Brain microvascular endothelial cell (primary cell): ENCODE results near the gene PPME1.
A peak's percentile ranks its signal among the peaks of the same experiment; 100 is the strongest.

Experiments
- DNase-seq: peaks from one replicate; pipeline ENCODE4 v3.0.0-alpha.2; 2020
- H3K27ac ChIP-seq: fragments of 250-450 bp; sonication (Bioruptor Pico); 2 replicates; pipeline ENCODE4 v1.5.1; 2020; ENCODE audit warnings: mild to moderate bottlenecking, moderate library complexity
- H3K27me3 ChIP-seq: fragments of 250-450 bp; sonication (Bioruptor Pico); replicated peaks from 2 replicates; pipeline ENCODE4 v1.5.1; 2020; ENCODE audit warnings: mild to moderate bottlenecking
- H3K36me3 ChIP-seq: fragments of 250-450 bp; sonication (Bioruptor Pico); replicated peaks from 2 replicates; pipeline ENCODE4 v1.5.1; 2020; ENCODE audit warnings: mild to moderate bottlenecking
- H3K4me3 ChIP-seq: 2 replicates; pipeline ENCODE4 v1.5.1; 2011; ENCODE audit warnings: low read depth, mild to moderate bottlenecking, control low read depth, low read length, moderate library complexity
- CTCF ChIP-seq: IDR thresholded peaks from 2 replicates; pipeline ENCODE4 v1.5.1; 2011; ENCODE audit warnings: low read depth, mild to moderate bottlenecking, moderate library complexity, low read length, control low read depth, inconsistent platforms; ENCODE audit errors: missing control alignments
- in situ Hi-C: cut with HindIII; loops from 2 replicates; pipeline ENCODE4 v1.10.0; 2017; ENCODE audit warnings: low sequenced_read_pairs, low pct_ligation_motif_present

The PPME1 gene

GRCh38 chr11:74169738-74170458, 1.2 kb upstream of the PPME1 start:
- in situ Hi-C loops: no loop called here
- no peaks in the 10 kb centered on the region for H3K27me3 ChIP-seq
- peak overlapping the region; percentile 26 for H3K27ac ChIP-seq
- H3K4me3 ChIP-seq: peak overlapping the region; percentile 89
- DNase-seq: no peak
- TF ChIP-seq CTCF: no peak
- H3K36me3 ChIP-seq: peaks cover 9% of the 10 kb centered on the region

GRCh38 chr11:74171630-74171968, 510 bp downstream of the PPME1 start:
- in situ Hi-C loops: no loop called here
- DNase-seq: no peak
- H3K4me3 ChIP-seq: peak overlapping the region; percentile 89
- no peak for TF ChIP-seq CTCF
- peak overlapping the region; percentile 58 for H3K27ac ChIP-seq
- peaks cover 9% of the 10 kb centered on the region for H3K36me3 ChIP-seq
- H3K27me3 ChIP-seq: no peaks in the 10 kb centered on the region

- no peak for DNase-seq
- peak overlapping the region; percentile 89 for H3K4me3 ChIP-seq
- in situ Hi-C loops: no loop called here
- peaks cover 7% of the 10 kb centered on the region for H3K36me3 ChIP-seq
- no peak for TF ChIP-seq CTCF
- H3K27ac ChIP-seq: peak overlapping the region; percentile 58
- no peaks in the 10 kb centered on the region for H3K27me3 ChIP-seq
Observed at GRCh38 chr11:74171997-74172396, 908 bp downstream of the PPME1 start.

GRCh38 chr11:74175920-74176319, 4.8 kb downstream of the PPME1 start:
- H3K36me3 ChIP-seq: no peaks in the 10 kb centered on the region
- H3K4me3 ChIP-seq: no peak overlapping the region
- DNase-seq: no peak
- H3K27me3 ChIP-seq: no peaks in the 10 kb centered on the region
- in situ Hi-C loops: no loop called here
- TF ChIP-seq CTCF: no peak
- no peak overlapping the region for H3K27ac ChIP-seq

- in situ Hi-C loops: no loop called here
- H3K27me3 ChIP-seq: no peaks in the 10 kb centered on the region
- no peak for DNase-seq
- TF ChIP-seq CTCF: no peak
- H3K4me3 ChIP-seq: no peak overlapping the region
- H3K36me3 ChIP-seq: no peaks in the 10 kb centered on the region
- no peak overlapping the region for H3K27ac ChIP-seq
Observed at GRCh38 chr11:74179234-74180052, 8.4 kb downstream of the PPME1 start.

GRCh38 chr11:74182635-74183034, 11.5 kb downstream of the PPME1 start:
- no peak for TF ChIP-seq CTCF
- no peaks in the 10 kb centered on the region for H3K36me3 ChIP-seq
- H3K27me3 ChIP-seq: no peaks in the 10 kb centered on the region
- no peak for DNase-seq
- in situ Hi-C loops: no loop called here
- no peak overlapping the region for H3K27ac ChIP-seq
- no peak overlapping the region for H3K4me3 ChIP-seq
